GM10847 (cell line): Measurements from ENCODE around the gene SLC22A31.

ENCODE experiments used
- POLR2A ChIP-seq: IDR thresholded peaks from 2 replicates; pipeline ENCODE4 v1.6.1; 2011; ENCODE audit not compliant: insufficient read length; ENCODE audit errors: extremely low read depth

Gene SLC22A31

DNA sequence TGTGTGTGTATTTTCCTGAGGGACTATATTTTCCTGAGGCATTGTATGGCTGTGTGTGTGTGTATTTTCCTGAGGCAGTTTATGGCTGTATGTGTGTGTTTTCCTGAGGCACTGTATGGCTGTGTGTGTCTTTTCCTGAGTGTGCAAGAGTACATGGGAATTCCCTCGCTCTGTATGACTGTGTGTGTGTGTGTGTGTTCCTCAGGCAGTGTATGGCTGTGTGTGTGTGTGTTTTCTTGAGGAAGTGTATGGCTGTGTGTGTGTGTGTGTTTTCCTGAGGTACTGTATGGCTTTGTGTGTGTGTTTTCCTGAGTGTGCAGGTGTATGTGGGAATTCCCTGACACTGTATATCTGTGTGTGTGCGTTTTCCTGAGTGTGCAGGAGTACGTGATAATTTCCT, 21.3 kb upstream of the SLC22A31 start:
- no peak for TF ChIP-seq POLR2A

DNA sequence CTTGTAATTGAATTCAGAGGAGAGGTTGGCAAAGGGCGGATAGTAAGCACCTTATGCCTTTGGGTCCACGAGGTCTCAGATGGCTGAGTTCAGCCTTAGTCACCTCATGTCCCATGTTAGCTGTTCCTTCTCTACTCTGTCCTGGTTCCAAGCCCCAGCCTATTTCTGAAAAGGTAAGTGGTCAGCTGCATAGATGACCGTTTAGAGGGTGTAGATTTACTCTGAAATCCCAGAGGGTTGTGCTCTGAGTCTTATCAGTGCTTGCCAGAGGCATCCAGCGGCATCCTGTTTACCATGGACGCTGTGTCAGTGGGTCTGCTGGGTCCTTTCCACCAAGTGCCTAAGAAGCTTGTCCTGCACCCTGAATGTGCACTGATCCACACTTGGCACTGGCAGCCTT, 19.0 kb upstream of the SLC22A31 start:
- no peak for TF ChIP-seq POLR2A

DNA sequence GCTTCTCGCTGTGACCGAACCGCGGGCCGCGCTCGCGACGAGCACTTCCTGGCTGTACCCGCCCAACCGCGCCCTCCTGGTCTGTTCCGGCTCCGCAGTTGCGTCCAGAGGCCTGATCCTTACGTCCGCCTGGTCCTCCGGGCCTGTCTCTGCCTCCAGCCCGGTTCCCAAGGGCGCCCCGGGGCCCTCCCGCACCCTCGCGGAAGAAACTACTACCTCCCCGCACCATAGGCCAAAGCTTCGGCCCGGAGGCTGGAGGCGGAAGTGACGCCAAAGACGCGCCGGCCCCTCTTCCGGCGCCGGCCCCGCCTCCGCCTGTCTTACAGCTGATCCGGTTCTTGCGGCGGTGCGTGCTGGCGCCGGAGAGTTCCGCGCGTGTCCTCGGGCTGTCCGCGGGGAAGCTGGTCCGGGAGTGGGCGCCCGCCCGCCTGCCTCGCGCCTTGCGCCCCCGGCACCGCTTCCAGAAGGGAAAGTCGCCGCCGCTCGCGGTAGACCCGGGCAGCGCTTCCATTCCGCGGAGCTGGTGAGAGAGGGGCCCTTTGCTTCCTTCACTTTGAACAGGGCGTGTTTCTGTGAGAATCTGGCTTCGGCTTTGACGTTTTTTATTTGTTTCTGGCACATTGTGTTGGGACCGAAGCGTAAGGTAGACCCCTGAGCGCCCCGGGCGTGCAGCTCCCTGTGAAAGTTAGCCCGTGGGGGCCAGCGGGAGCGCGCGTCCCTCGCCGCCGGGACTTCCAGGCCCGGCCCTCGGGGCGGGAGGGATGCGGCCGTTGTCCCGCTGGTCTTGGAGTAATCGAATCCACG, 17.3 kb upstream of the SLC22A31 start, which contains the start of gene ZNF778:
Gene ZNF778 (plus strand): TSS at position 316 of the 804 bp plus-strand sequence. CDS start 3,425 bp downstream, outside the sequence.
- peak; percentile 76 for TF ChIP-seq POLR2A

DNA sequence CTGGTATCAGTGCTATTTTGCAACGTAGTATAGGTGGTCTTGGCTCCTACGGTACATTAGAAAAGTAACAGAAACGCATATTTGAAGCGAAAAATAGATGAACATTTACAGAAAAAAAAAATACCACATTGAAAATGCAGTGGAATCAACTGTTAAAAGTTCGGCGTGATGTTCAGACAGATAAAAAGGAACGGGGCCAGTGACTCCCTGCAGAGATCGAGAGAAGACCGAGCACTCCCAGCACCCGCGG, 16.7 kb upstream of the SLC22A31 start:
- TF ChIP-seq POLR2A, result no peak

DNA sequence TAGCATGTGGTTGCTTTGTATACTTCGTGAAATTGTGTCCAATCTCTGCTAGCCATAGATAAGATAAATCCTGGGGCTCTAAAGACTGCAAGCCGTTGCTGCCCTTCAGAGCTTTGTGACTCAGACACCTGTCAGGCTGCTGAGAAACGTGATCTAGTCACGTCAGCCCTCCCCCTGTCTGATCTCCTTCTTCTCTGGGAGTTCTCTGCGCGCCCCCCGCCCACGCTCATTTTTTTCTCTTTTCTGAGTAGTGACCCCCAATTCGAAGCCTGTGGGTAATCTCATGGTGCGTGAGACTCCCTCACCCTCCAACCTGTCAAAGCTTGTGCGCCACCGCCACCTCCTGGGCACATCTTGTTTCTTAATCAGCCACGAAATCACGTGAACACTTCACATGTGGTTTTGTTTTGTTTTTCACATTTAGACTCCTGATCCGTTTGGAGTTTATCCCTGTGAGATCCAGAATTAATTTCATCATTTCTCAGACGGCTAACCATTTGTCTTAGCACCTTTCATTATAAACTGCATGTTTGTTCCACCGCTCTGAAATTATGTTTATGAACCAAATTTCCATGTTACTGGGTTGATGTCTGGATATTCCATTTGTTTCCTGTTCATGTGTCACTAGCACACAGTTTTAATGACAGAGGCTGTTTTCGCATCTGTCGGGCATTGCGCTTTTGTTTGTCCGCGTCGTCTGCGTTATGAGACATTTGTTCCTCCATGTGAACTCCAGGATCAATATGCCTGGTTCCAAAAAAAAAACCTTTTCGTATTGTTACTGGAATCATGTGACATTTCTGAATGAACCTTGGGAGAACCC, 16.2 kb upstream of the SLC22A31 start:
- no peak for TF ChIP-seq POLR2A

DNA sequence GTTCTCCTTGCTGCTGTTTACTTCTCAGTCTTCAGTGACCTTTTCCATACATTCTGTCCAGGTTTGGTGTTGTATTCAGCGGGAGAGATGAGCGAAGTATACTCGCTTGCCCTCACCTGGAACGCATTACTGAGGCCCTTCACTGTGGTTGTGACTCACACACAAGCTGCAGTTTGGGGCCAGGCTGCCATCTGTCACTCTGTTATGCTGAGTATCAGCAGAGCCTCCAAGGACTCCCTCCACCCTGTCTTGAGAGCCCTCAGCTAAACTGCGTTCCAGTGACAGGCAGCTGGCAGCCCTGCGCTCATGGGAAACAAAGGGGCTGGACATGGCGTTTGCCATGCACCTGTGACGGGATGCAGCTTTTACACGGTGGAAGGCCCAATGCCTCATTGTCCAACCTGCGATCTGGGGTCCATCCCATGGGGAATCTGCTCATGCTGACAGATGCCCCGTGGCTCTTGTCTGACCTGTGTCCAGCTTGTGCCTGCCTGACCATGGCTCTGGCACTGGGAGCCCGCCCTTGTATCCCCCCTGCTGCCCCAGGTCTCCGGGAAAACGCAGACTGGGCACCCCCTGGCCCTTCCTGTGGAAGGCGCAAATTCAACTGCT, 10.7 kb upstream of the SLC22A31 start:
- no peak for TF ChIP-seq POLR2A

DNA sequence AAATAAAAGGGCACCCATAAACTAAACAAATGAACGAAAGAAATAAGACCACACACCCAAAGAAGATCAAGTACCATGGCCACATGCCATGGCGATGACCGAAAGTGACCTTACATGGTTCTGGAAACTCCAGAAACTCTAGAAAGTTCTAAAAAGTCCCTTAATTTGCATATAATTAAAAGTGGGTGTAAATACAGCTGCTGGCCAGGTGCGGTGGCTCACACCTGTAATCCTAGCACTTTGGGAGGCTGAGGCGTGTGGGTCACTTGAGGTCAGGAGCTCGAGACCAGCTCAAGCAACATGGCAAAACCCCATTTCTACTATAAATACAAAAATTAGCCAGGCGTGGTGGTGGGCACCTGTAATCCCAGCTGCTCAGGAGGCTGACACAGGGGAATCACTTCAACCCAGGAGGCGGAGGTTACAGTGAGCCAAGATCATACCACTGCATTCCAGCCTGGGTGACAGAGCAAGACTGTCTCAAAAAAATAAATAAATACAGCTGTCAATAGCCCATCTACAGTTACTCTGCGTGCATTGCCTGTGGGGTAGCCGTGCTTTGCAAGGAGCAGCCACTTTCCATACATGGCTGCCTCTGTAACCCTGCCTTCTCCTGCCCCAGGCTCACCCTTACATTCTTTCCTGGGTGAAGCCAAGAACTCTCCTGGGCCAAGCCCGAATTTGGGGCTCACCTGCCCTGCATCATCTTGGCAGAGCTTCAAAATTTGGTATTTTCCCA, 10.0 kb upstream of the SLC22A31 start:
- TF ChIP-seq POLR2A, result no peak

DNA sequence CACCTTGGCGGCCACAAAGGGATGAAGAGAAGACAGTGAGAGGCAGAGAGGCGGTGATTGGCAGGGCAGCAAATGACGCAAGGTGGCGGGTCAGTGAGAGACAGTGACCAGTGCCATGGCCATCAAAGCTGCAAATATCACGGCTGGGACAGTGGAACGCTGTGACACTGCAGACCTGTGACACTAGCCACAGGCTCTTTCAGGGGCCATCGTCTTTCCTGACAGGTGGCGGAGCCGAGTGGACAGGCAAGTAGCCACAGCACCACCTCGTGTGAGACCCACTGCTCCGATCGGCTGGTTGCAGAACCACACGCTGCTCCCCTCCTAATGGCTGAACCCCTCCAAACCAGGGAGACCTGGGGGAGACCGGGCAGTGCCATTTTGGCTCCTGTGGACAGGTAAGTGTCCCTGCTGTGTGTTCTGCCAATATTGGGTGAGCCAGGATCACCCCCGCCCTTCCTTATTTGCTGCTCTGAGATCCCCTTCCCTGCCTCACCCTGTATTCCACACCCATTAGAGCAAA, 9.2 kb upstream of the SLC22A31 start:
- no peak for TF ChIP-seq POLR2A

DNA sequence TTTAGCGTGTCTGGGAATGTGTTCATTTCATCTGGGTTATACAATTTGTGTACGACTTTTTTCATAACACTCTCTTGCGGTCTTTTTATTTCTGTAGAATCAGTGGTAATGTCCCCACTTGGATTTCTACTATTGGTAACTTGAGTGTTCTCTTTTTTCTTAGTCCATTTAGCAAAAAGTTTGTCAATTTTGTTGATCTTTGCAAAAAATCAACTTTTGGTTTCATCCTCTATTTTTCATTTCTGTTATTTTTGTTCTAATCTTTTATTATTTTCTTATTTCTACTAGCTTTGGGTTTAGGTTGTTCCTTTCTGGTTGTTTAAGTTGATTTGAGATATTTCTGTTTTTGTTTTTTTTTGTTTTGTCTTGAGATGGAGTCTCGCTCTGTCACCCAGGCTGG, 7.7 kb upstream of the SLC22A31 start:
- no peak for TF ChIP-seq POLR2A

DNA sequence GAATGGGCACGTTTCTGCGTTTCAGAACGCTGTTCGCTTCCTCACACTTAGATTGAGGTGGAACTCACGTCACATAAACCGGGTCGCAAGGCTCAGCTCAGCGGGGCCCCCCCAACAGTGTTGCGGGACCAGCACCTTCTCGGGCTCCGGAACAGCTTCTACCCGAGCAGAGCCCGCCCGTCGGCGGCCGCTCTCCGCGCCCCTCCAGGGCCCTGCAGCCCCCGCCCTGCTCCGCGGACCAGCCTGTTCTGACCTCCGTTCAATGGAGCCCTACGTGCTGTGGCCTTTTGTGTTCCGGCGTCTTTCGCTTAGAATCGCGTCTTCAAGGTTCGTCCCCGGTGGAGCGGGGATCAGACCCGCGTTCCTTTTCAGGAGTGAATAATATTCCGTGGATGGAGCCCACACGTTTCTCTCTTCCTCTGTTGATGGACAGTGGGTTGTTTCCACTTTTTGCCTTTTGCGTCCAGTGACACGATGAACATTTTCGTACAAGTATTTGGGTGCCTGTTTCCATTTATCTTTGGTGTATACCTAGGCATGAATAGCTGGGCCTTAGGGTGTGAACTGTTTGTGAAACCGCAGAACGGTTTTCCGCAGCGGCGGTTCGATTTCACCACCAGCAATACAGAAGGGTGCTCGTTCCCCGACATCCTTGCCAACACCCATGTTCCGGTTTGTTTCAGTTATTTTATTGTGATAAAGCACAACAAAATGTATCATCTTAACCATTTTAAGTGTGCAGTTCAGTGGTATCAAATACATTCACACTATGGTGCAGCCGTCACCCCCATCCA, 2.3 kb upstream of the SLC22A31 start:
- no peak for TF ChIP-seq POLR2A

DNA sequence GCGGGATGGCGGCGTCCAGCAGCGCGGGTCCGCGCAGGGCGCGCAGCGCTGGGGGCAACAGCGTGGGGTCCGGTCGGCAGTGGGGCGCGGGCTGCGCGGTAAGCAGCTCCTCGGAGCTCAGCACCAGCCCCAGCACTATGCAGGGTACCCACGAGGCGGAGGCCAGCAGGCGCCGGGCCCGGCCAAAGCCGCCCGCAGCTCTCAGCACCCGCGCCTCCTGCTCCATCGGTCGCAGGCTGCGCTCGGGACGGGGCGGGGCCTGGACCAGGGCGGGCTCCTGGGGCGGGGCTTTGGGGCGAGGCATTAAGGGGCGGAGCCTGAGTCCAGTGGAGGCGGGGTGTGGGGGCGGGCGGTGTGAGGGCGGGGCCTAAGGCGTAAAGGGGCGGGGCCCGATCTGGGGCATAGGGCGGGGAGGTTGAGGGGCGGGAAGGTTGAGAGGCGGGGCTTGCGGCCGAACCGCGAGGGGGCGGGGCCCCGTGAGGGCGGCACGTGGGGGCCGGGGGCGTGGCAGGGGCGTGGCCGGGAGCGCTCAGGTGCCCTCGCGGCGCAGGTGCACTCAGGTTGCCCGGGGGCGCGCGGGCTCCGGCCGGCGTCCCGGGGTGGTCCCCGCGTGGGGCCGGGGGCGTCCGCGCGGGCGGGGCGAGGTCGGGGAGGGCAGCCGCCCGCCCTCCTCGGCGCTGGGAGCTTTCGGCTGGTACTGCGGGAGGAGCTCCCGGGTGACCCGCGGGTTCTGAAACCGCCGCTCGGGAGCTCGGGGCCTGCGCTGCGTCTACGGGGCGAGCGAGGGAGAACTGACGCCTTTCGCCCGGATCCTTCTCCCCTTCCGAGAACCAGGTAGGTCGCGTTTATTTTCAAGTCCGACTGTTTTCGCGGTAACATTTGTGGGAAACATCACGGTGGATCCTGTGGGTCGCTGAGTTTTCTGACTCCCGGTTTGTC, 1.4 kb upstream of the SLC22A31 start:
- TF ChIP-seq POLR2A, result no peak

DNA sequence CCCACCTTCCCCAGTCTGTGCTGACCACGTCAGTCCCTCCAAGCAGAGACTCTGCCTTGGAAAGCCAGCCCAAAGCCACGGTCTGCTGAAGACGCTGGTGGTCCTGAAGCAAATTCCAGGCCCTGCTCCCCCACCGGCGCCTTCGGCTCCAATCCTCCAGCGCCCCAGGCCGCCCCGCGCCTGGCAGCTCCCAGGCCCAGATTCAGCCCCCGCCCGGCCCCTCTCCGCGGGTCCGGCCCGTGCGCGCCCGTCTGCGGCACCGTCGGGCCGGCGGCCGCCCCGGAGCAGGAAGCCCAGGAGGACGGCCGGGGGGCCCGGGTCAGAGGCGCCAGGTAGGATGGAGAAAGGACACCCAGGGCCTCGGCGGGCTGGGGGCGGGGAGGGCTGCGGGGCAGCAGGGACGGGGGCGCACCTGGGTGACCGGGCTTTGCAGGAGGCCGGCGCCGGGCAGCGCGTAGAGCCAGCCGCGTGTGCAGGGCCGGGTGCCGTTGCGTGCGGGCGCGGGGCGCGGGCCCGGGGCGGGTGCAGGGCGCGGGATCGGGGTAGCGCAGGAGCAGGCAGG, 594 bp upstream of the SLC22A31 start:
- TF ChIP-seq POLR2A, result no peak
